ENCODE data around the gene GRM7. TPM values are rescaled to one million over a fixed set of nuclear protein-coding genes. Genes with fewer than 3 reads are reported as not detected.

GRM7 gene
- total and polyA plus RNA-seq, 2 donors (not counting 1 experiment from before 2014, with no cell fraction given): not detected

- 94% methylated on average over 4 of the region's 5 CpGs for WGBS (ENCODE audit: insufficient coverage)
- Mint-ChIP-seq H3K9me3 (ENCODE audit: insufficient read depth) (peaks cover 3% of the 10 kb centered on the region), H3K27ac (no peak overlapping the region), H3K4me3 (no peak overlapping the region), H3K4me1 (no peaks in the 10 kb centered on the region), H3K27me3 (no peaks in the 10 kb centered on the region)
- no peak overlapping the region for H3K9ac ChIP-seq (ENCODE audit: low read length)
- TF ChIP-seq, protein P1, sequence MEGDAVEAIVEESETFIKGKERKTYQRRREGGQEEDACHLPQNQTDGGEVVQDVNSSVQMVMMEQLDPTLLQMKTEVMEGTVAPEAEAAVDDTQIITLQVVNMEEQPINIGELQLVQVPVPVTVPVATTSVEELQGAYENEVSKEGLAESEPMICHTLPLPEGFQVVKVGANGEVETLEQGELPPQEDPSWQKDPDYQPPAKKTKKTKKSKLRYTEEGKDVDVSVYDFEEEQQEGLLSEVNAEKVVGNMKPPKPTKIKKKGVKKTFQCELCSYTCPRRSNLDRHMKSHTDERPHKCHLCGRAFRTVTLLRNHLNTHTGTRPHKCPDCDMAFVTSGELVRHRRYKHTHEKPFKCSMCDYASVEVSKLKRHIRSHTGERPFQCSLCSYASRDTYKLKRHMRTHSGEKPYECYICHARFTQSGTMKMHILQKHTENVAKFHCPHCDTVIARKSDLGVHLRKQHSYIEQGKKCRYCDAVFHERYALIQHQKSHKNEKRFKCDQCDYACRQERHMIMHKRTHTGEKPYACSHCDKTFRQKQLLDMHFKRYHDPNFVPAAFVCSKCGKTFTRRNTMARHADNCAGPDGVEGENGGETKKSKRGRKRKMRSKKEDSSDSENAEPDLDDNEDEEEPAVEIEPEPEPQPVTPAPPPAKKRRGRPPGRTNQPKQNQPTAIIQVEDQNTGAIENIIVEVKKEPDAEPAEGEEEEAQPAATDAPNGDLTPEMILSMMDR (IDR thresholded peaks at IDR 0.05): no peak
- TF ChIP-seq EZH2 (IDR thresholded peaks at IDR 0.05; ENCODE audit: borderline replicate concordance, insufficient read depth, low read depth, low read length, poor library complexity, severe bottlenecking): no peak
- no peaks in the 10 kb centered on the region for H3K4me1 ChIP-seq (ENCODE audit: control insufficient read depth in 2 of 2, insufficient read depth in 2 of 2, low read length in 2 of 2)
- H2AFZ ChIP-seq (ENCODE audit: insufficient read depth, low read depth, low read length, poor library complexity, severe bottlenecking): no peak overlapping the region
- H3K79me2 ChIP-seq (ENCODE audit: control insufficient read depth, insufficient read depth, low read length): no peaks in the 10 kb centered on the region
- intact Hi-C loops (cut with micrococcal nuclease): no loop called here
- no peaks in the 10 kb centered on the region for H3K27me3 ChIP-seq (replicated peaks in 1 of 4; ENCODE audit: control extremely low read depth in 1 of 4, control insufficient read depth in 3 of 4, insufficient read depth in 4 of 4, low read length in 3 of 4)
- no peak overlapping the region for H3K27ac ChIP-seq (ENCODE audit: low read length in 2 of 2)
- H4K20me1 ChIP-seq (ENCODE audit: control insufficient read depth, insufficient read depth, low read length, poor library complexity, severe bottlenecking): no peaks in the 10 kb centered on the region
- no peak overlapping the region for H3K4me3 ChIP-seq (ENCODE audit: control extremely low read depth in 1 of 5, extremely low read depth in 1 of 5, insufficient read depth in 1 of 5, low read depth in 2 of 5, low read length in 4 of 5)
- ChIA-PET POLR2A (no interaction called here), CTCF (no interaction called here)
- H3K4me2 ChIP-seq (replicated peaks; ENCODE audit: low read depth, low read length, poor library complexity, severe bottlenecking): no peak overlapping the region
- no peaks in the 10 kb centered on the region for H3K36me3 ChIP-seq (replicated peaks in 1 of 2; ENCODE audit: control extremely low read depth in 1 of 2, control insufficient read depth in 1 of 2, extremely low read depth in 1 of 2, insufficient read depth in 2 of 2, low read length in 1 of 2)
- ATAC-seq (ENCODE audit: low read depth): no peak
- no peaks in the 10 kb centered on the region for H3K9me3 ChIP-seq (ENCODE audit: control extremely low read depth in 1 of 3, control insufficient read depth in 2 of 3, insufficient read depth in 1 of 3, low read length in 2 of 3)
- no peak for DNase-seq
Observed at GRCh38 chr3:7211740-7212139, 350.8 kb downstream of the GRM7 start.

GRCh38 chr3:7215706-7216105 lies 354.8 kb downstream of the GRM7 start:
- no peak overlapping the region for H3K9ac ChIP-seq (ENCODE audit: low read length)
- no peak overlapping the region for H2AFZ ChIP-seq (ENCODE audit: insufficient read depth, low read depth, low read length, poor library complexity, severe bottlenecking)
- H3K27me3 ChIP-seq (replicated peaks in 1 of 4; ENCODE audit: control extremely low read depth in 1 of 4, control insufficient read depth in 3 of 4, insufficient read depth in 4 of 4, low read length in 3 of 4): no peaks in the 10 kb centered on the region
- WGBS (ENCODE audit: insufficient coverage): 100% methylated on average over 1 of the region's 3 CpGs
- ChIA-PET POLR2A (no interaction called here), CTCF (no interaction called here)
- no peaks in the 10 kb centered on the region for H3K9me3 ChIP-seq (ENCODE audit: control extremely low read depth in 1 of 3, control insufficient read depth in 2 of 3, insufficient read depth in 1 of 3, low read length in 2 of 3)
- Mint-ChIP-seq H3K27ac (no peak overlapping the region), H3K27me3 (no peaks in the 10 kb centered on the region), H3K9me3 (ENCODE audit: insufficient read depth) (peaks cover 3% of the 10 kb centered on the region), H3K4me3 (no peak overlapping the region), H3K4me1 (no peaks in the 10 kb centered on the region)
- TF ChIP-seq EZH2 (IDR thresholded peaks at IDR 0.05; ENCODE audit: borderline replicate concordance, insufficient read depth, low read depth, low read length, poor library complexity, severe bottlenecking): no peak
- TF ChIP-seq, protein P1 (IDR thresholded peaks at IDR 0.05): no peak
- H3K27ac ChIP-seq (ENCODE audit: low read length in 2 of 2): no peak overlapping the region
- H3K4me3 ChIP-seq (ENCODE audit: control extremely low read depth in 1 of 5, extremely low read depth in 1 of 5, insufficient read depth in 1 of 5, low read depth in 2 of 5, low read length in 4 of 5): no peak overlapping the region
- H3K4me2 ChIP-seq (replicated peaks; ENCODE audit: low read depth, low read length, poor library complexity, severe bottlenecking): no peak overlapping the region
- H4K20me1 ChIP-seq (ENCODE audit: control insufficient read depth, insufficient read depth, low read length, poor library complexity, severe bottlenecking): no peaks in the 10 kb centered on the region
- DNase-seq (no peak), ATAC-seq (ENCODE audit: low read depth) (no peak)
- intact Hi-C loops (cut with micrococcal nuclease): no loop called here
- H3K4me1 ChIP-seq (ENCODE audit: control insufficient read depth in 2 of 2, insufficient read depth in 2 of 2, low read length in 2 of 2): no peaks in the 10 kb centered on the region
- H3K79me2 ChIP-seq (ENCODE audit: control insufficient read depth, insufficient read depth, low read length): no peaks in the 10 kb centered on the region
- H3K36me3 ChIP-seq (replicated peaks in 1 of 2; ENCODE audit: control extremely low read depth in 1 of 2, control insufficient read depth in 1 of 2, extremely low read depth in 1 of 2, insufficient read depth in 2 of 2, low read length in 1 of 2): no peaks in the 10 kb centered on the region
